Measurements from ENCODE around the gene NFATC2. TPM values are rescaled to one million over a fixed set of nuclear protein-coding genes. Genes with fewer than 3 reads are reported as not detected.

NFATC2 gene
- total RNA-seq, 3 donors from 2014 or later: 5.9 to 11.9 (median 10.2) TPM

GRCh38 chr20:51567622-51568021, 25.1 kb upstream of the NFATC2 start:
- TF ChIP-seq CTCF (IDR thresholded peaks at IDR 0.05): no peak
- no peak for TF ChIP-seq POLR2AphosphoS5 (IDR thresholded peaks at IDR 0.05)
- no peak for TF ChIP-seq POLR2A (IDR thresholded peaks at IDR 0.05)
- intact Hi-C loops (cut with DNase I; ENCODE audit: low total_unique reads): no loop called here
- no peak overlapping the region for H3K27ac ChIP-seq
- H3K27me3 ChIP-seq: no peaks in the 10 kb centered on the region
- DNase-seq (ENCODE audit: low spot score in 2 of 2): no peak
- no peak overlapping the region for H3K4me3 ChIP-seq
- no peaks in the 10 kb centered on the region for H3K36me3 ChIP-seq
- H3K4me1 ChIP-seq: no peaks in the 10 kb centered on the region
- H3K9me3 ChIP-seq: no peaks in the 10 kb centered on the region

- no peaks in the 10 kb centered on the region for H3K9me3 ChIP-seq
- H3K4me3 ChIP-seq: no peak overlapping the region
- no peaks in the 10 kb centered on the region for H3K4me1 ChIP-seq
- no peak overlapping the region for H3K27ac ChIP-seq
- no peak for TF ChIP-seq POLR2AphosphoS5 (IDR thresholded peaks at IDR 0.05)
- no peak for TF ChIP-seq CTCF (IDR thresholded peaks at IDR 0.05)
- TF ChIP-seq POLR2A (IDR thresholded peaks at IDR 0.05): no peak
- DNase-seq (ENCODE audit: low spot score in 2 of 2): no peak
- H3K36me3 ChIP-seq: no peaks in the 10 kb centered on the region
- intact Hi-C loops (cut with DNase I; ENCODE audit: low total_unique reads): no loop called here
- H3K27me3 ChIP-seq: no peaks in the 10 kb centered on the region
These were observed 24.1 kb upstream of the NFATC2 start for GRCh38 chr20:51566594-51566993.

GRCh38 chr20:51565298-51566144, 23.0 kb upstream of the NFATC2 start:
- Histone ChIP-seq H3K9me3 (no peaks in the 10 kb centered on the region), H3K27me3 (no peaks in the 10 kb centered on the region), H3K4me1 (no peaks in the 10 kb centered on the region), H3K36me3 (no peaks in the 10 kb centered on the region), H3K4me3 (no peak overlapping the region), H3K27ac (peak overlapping the region; percentile 5 to 29)
- no peak for TF ChIP-seq CTCF (IDR thresholded peaks at IDR 0.05)
- no peak for TF ChIP-seq POLR2AphosphoS5 (IDR thresholded peaks at IDR 0.05)
- no peak for TF ChIP-seq POLR2A (IDR thresholded peaks at IDR 0.05)
- intact Hi-C loops (cut with DNase I; ENCODE audit: low total_unique reads): no loop called here
- DNase-seq (ENCODE audit: low spot score in 2 of 2): no peak

GRCh38 chr20:51563486-51564332, 21.2 kb upstream of the NFATC2 start:
- Histone ChIP-seq H3K4me3 (peak overlapping the region; percentile 56 to 74 (median 68)), H3K4me1 (no peaks in the 10 kb centered on the region), H3K36me3 (no peaks in the 10 kb centered on the region), H3K9me3 (no peaks in the 10 kb centered on the region), H3K27ac (peak overlapping the region; percentile 88 to 92), H3K27me3 (no peaks in the 10 kb centered on the region)
- intact Hi-C loops (cut with DNase I; ENCODE audit: low total_unique reads): no loop called here
- TF ChIP-seq CTCF (IDR thresholded peaks at IDR 0.05) (no peak), POLR2A (IDR thresholded peaks at IDR 0.05) (no peak), POLR2AphosphoS5 (IDR thresholded peaks at IDR 0.05) (peak in 1 of 3 donors; percentile 52)
- DNase-seq (ENCODE audit: low spot score in 2 of 2): no peak

- H3K4me1 ChIP-seq: no peaks in the 10 kb centered on the region
- DNase-seq (ENCODE audit: low spot score in 2 of 2): no peak
These were observed 20.6 kb upstream of the NFATC2 start for GRCh38 chr20:51563174-51563485.

More at GRCh38 chr20:51563174-51563485, 20.6 kb upstream of the NFATC2 start:
- intact Hi-C loops (cut with DNase I; ENCODE audit: low total_unique reads): no loop called here
- no peaks in the 10 kb centered on the region for H3K27me3 ChIP-seq
- H3K27ac ChIP-seq: peak overlapping the region; percentile 88 to 92
- no peaks in the 10 kb centered on the region for H3K36me3 ChIP-seq
- H3K9me3 ChIP-seq: no peaks in the 10 kb centered on the region
- H3K4me3 ChIP-seq: peak overlapping the region; percentile 56 to 74 (median 68)
- no peak for TF ChIP-seq POLR2AphosphoS5 (IDR thresholded peaks at IDR 0.05)
- TF ChIP-seq CTCF (IDR thresholded peaks at IDR 0.05): no peak
- TF ChIP-seq POLR2A (IDR thresholded peaks at IDR 0.05): no peak

All from breast epithelium (tissue), 4 donors.